ENCODE results near the gene RABAC1. TPM values are rescaled to one million over a fixed set of nuclear protein-coding genes. Genes with fewer than 3 reads are reported as not detected.

Gene RABAC1
- total and polyA plus RNA-seq, 2 experiments from 2014 or later: 151 to 206 TPM

DNA sequence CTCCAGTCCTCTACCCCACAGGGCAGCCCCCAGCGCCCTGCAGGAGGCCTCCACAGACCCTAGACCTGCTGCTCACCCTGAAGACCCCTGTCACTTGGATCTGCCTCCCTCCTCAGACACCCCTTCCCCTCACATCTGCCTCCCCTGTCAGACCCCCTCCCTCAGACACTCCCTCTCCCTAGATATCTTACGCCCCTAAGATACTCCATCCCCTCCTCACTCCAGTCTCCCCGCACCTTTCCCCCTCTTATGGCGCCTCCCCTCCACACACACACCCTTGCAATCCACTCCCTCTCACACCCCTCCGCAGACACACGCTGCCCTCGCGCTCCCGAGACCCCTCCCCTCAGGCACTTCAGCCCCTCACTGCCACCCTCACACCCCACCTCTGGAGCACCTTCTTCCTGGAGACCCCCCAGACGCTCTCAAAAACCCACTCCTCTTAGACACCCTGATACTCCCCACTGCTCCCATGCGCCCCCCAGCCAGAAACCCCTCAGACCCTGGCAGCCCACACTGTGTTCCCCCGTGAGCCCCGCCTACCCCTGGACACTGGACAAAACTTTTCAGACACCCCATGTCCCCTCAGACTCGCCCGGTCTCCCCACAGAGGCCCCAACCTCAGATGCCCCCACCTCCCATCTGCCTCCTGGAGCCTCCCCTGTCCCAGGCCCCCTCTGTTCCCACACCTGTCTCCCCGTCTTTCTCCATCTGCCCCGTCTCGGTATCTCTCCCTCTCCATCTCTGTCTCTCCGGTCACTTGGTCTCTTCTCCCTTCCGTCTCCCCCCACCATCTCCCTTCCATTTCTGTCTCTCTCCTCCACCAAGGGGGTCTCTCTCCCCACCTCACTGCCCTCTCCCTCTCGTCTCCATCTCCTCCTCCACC is 45.3 kb downstream of the RABAC1 start:
- no peak overlapping the region for H3K27ac ChIP-seq (ENCODE audit: low read depth)
- peaks cover 100% of the 10 kb centered on the region for H3K27me3 ChIP-seq (ENCODE audit: insufficient read depth)
- Mint-ChIP-seq H3K9me3 (0 out of 3 replicates have a peak, but pooled peaks cover 3% of the 10 kb centered on the region), H3K27ac (no peak overlapping the region), H3K36me3 (ENCODE audit: low read depth) (no peaks in the 10 kb centered on the region; the same call in 2 of the 3 replicates), H3K4me3 (peak overlapping the region; percentile 67), H3K4me1 (peaks cover 11% of the 10 kb centered on the region), H3K27me3 (ENCODE audit: insufficient read depth, low read depth, poor library complexity) (peaks cover 54% of the 10 kb centered on the region)
- peaks cover 5% of the 10 kb centered on the region; the same call in 1 of the 2 replicates for H3K4me1 ChIP-seq (ENCODE audit: insufficient read depth)
- H3K79me2 ChIP-seq (replicated peaks; ENCODE audit: insufficient read depth): no peaks in the 10 kb centered on the region
- H3K36me3 ChIP-seq (ENCODE audit: insufficient read depth): no peaks in the 10 kb centered on the region
- no peaks in the 10 kb centered on the region; the same call in 1 of the 2 replicates for H4K20me1 ChIP-seq (replicated peaks; ENCODE audit: insufficient read depth)
- peak; percentile 38 for ATAC-seq
- H3F3A ChIP-seq (replicated peaks; ENCODE audit: low read depth): 0 out of 2 replicates have a peak, but pooled peaks cover 3% of the 10 kb centered on the region
- H3K9me2 ChIP-seq (ENCODE audit: insufficient read depth): no peaks in the 10 kb centered on the region
- TF ChIP-seq EZH2 (IDR thresholded peaks at IDR 0.05; ENCODE audit: low read depth, unreplicated experiment) (peak; percentile 77), STAT1 (IDR thresholded peaks at IDR 0.05; ENCODE audit: unreplicated experiment) (no peak), ZNF331 (CRISPR knock-in tag; IDR thresholded peaks at IDR 0.05; ENCODE audit: low read depth) (no peak)
- TF ChIP-seq, protein P1, sequence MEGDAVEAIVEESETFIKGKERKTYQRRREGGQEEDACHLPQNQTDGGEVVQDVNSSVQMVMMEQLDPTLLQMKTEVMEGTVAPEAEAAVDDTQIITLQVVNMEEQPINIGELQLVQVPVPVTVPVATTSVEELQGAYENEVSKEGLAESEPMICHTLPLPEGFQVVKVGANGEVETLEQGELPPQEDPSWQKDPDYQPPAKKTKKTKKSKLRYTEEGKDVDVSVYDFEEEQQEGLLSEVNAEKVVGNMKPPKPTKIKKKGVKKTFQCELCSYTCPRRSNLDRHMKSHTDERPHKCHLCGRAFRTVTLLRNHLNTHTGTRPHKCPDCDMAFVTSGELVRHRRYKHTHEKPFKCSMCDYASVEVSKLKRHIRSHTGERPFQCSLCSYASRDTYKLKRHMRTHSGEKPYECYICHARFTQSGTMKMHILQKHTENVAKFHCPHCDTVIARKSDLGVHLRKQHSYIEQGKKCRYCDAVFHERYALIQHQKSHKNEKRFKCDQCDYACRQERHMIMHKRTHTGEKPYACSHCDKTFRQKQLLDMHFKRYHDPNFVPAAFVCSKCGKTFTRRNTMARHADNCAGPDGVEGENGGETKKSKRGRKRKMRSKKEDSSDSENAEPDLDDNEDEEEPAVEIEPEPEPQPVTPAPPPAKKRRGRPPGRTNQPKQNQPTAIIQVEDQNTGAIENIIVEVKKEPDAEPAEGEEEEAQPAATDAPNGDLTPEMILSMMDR (conservative IDR thresholded peaks at IDR 0.05; ENCODE audit: low read depth in 2 of 2): no peak
- TF ChIP-seq, protein P2, sequence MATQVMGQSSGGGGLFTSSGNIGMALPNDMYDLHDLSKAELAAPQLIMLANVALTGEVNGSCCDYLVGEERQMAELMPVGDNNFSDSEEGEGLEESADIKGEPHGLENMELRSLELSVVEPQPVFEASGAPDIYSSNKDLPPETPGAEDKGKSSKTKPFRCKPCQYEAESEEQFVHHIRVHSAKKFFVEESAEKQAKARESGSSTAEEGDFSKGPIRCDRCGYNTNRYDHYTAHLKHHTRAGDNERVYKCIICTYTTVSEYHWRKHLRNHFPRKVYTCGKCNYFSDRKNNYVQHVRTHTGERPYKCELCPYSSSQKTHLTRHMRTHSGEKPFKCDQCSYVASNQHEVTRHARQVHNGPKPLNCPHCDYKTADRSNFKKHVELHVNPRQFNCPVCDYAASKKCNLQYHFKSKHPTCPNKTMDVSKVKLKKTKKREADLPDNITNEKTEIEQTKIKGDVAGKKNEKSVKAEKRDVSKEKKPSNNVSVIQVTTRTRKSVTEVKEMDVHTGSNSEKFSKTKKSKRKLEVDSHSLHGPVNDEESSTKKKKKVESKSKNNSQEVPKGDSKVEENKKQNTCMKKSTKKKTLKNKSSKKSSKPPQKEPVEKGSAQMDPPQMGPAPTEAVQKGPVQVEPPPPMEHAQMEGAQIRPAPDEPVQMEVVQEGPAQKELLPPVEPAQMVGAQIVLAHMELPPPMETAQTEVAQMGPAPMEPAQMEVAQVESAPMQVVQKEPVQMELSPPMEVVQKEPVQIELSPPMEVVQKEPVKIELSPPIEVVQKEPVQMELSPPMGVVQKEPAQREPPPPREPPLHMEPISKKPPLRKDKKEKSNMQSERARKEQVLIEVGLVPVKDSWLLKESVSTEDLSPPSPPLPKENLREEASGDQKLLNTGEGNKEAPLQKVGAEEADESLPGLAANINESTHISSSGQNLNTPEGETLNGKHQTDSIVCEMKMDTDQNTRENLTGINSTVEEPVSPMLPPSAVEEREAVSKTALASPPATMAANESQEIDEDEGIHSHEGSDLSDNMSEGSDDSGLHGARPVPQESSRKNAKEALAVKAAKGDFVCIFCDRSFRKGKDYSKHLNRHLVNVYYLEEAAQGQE (IDR thresholded peaks at IDR 0.05; ENCODE audit: unreplicated experiment): no peak
- TF ChIP-seq, protein P3, sequence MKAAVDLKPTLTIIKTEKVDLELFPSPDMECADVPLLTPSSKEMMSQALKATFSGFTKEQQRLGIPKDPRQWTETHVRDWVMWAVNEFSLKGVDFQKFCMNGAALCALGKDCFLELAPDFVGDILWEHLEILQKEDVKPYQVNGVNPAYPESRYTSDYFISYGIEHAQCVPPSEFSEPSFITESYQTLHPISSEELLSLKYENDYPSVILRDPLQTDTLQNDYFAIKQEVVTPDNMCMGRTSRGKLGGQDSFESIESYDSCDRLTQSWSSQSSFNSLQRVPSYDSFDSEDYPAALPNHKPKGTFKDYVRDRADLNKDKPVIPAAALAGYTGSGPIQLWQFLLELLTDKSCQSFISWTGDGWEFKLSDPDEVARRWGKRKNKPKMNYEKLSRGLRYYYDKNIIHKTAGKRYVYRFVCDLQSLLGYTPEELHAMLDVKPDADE (IDR thresholded peaks at IDR 0.05): no peak
- no peak overlapping the region for H2AFZ ChIP-seq
- DNase-seq (ENCODE audit: low spot score): peak; percentile 74
- peak overlapping the region; percentile 73 for H3K4me2 ChIP-seq
- peak overlapping the region; percentile 54 for H3K4me3 ChIP-seq
